Amygdala (tissue), 56 donors: ENCODE data around the gene DCPS.
"Not testable (repeated sequence)": the region's sequence is repeated elsewhere in the genome, so short reads cannot be mapped to it uniquely, and the experiment has no call there.

Source experiments
- DNase-seq, 56 donors: peaks; one replicate each; lab custom pipeline; 2025; lab: John Stamatoyannopoulos, UW

The DCPS gene

GRCh38 chr11:126303623-126304456 is at the start of gene DCPS:
DCPS (plus strand) TSS chr11:126304060; CDS start chr11:126304081, 21 bp downstream.
- DNase-seq = peak; percentile 61 to 94 (median 82)

GRCh38 chr11:126254819-126255218 is 49.0 kb upstream of the DCPS start:
- DNase-seq = no peak

GRCh38 chr11:126255507-126255906 is 48.4 kb upstream of the DCPS start:
- not testable (repeated sequence) for DNase-seq

- no peak for DNase-seq
Measured at GRCh38 chr11:126256216-126256615, 47.6 kb upstream of the DCPS start.

- DNase-seq = no peak
Measured at GRCh38 chr11:126257144-126257543, 46.7 kb upstream of the DCPS start.

- no peak for DNase-seq
Measured at GRCh38 chr11:126257764-126258163, 46.1 kb upstream of the DCPS start.

- no peak for DNase-seq
Measured at GRCh38 chr11:126262216-126262615, 41.6 kb upstream of the DCPS start.

GRCh38 chr11:126263489-126263888 is 40.4 kb upstream of the DCPS start:
- DNase-seq = no peak

GRCh38 chr11:126265811-126266210 is 38.0 kb upstream of the DCPS start:
- DNase-seq = no peak

- DNase-seq = no peak
Measured at GRCh38 chr11:126267650-126268049, 36.2 kb upstream of the DCPS start.

GRCh38 chr11:126268361-126268707 is 35.5 kb upstream of the DCPS start:
- DNase-seq = no peak

GRCh38 chr11:126268708-126269579 is 34.9 kb upstream of the DCPS start, which contains the start of the genes FOXRED1 and SRPRA:
FOXRED1 (plus strand) TSS chr11:126269154; CDS start chr11:126269207, 53 bp downstream.
SRPRA (minus strand) TSS chr11:126268895; CDS start chr11:126268804, 91 bp downstream.
- DNase-seq = peak; percentile 87 to 100 (median 98)

GRCh38 chr11:126277322-126277721 is 26.5 kb upstream of the DCPS start:
- no peak for DNase-seq

- DNase-seq = no peak
Measured at GRCh38 chr11:126277780-126278179, 26.1 kb upstream of the DCPS start.

GRCh38 chr11:126279191-126279590 is 24.7 kb upstream of the DCPS start:
- DNase-seq = no peak

- DNase-seq = no peak
Measured at GRCh38 chr11:126280595-126280994, 23.3 kb upstream of the DCPS start.

- no peak for DNase-seq
Measured at GRCh38 chr11:126281245-126281644, 22.6 kb upstream of the DCPS start.

GRCh38 chr11:126281666-126282175 is 22.1 kb upstream of the DCPS start:
- DNase-seq = no peak

GRCh38 chr11:126282361-126282735 is 21.5 kb upstream of the DCPS start:
- DNase-seq = peak in 33 of 56 donors; percentile 11 to 67 (median 39)

GRCh38 chr11:126282736-126283591 is 20.9 kb upstream of the DCPS start, which contains the start of gene TIRAP:
TIRAP (plus strand) TSS chr11:126283093; CDS start chr11:126290895, 7,802 bp downstream.
- DNase-seq = peak in 40 of 56 donors; percentile 14 to 68 (median 45)
